Measurements from ENCODE around the gene BCR.
A peak's percentile ranks its signal among the peaks of the same experiment; 100 is the strongest.

Gene BCR

GRCh38 chr22:23152238-23153114, 27.8 kb upstream of the BCR start:
- DNase-seq, result no peak

DNA sequence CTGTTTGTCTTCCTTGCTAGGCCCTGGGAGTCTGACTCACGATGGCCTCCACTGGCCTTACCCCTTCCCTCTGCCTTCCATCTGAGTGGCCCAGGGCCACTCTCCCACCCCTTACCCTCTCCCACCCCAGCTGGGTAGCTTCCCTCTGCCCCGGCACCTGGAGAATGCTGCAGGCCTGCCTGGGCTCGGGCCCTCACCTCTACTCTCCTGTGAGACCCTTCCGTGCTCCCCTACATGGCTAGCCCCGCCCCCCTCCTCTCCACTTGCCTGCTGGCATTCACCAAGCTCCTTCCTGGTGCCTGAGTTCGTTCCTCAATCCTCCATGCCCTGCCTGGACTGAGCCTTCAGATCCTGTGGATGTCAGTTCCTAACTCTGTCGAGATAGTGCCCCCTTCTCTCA, 26.3 kb upstream of the BCR start:
- DNase-seq, result no peak

DNA sequence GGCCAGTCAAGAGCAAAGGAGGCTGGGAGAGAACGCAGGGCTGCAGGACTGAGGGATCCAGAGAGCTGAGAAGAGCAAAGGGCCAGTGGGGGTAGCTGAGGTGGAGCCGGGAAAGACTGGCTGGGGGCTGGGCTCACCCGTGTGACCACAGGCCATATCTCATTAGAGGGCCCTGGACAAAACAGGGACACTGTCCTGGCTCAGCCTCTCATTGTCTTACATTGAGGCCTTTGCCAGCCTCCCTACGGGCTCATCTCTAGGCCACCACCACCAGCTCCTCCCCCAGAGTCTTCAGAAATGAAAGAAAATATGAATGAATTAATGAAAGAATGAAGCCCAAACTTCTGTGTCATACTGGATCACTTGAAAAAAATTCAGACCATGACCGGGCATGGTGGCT, 25.8 kb upstream of the BCR start:
- peak; percentile 50 for DNase-seq

GRCh38 chr22:23155143-23155542, 25.2 kb upstream of the BCR start:
- peak; percentile 15 for DNase-seq

DNA sequence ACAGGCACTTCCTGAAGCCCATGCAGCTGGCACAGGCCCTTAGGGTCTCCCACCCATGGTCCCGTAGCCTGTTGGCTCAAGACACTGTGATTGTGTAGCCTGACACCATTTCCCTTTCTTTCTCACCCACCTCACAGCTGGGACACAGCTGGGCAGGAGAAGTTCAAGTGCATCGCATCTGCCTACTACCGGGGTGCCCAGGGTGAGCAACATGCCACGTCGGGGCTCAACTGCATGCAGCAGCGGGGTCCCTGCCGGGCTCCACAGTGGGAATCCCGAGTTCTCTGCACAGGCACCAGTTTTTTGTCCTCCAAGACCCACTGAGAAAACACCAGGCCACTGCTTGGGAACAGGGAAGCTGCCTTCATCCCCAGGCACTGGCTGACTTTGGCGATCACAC, 24.5 kb upstream of the BCR start:
- no peak for DNase-seq

GRCh38 chr22:23156286-23156685, 24.0 kb upstream of the BCR start:
- no peak for DNase-seq

DNA sequence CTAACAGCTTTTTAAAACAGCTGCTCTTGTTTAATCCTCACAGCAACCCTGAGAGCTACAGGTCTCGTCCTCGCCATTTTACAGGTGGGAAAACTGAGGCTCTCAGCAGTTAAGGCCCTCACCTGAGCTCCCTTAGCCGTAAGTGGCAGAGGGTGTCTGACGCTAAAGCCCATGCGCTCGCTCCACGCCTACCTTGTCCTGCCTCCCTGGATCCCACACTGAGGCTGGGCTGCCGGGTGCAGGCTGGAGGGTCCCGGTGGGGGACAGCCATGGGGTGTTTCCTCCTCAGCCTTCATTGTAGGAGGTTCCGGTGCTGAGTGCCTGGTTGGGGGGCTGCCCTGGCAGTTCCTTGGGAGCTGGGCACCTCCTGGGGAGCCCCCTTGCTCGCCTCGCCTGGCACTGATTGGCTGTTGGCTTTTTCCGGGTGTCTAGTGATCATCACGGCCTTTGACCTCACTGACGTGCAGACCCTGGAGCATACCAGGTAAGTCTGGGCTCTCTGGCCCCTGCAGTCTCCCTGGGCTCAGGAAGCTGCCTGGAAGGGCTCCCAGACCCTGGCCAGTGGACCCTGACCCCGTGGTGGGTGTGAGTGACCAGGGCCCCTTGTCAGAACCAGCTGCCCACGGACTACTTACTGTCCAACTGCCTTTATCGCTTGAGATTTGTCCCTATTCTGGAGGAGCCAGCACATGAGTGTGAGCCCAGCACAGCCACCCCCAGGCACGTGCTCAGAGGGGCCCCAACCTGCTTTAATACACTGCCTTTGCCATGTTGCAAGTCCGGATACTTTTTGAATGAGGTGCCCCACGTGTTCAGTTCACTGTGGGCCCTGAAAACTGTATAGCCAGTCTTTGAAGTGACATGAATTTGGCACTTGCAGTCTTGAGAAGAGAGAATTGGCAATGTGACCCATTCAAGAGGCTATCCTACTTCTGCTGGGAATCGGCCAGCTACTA, 22.5 kb upstream of the BCR start:
- no peak for DNase-seq

DNA sequence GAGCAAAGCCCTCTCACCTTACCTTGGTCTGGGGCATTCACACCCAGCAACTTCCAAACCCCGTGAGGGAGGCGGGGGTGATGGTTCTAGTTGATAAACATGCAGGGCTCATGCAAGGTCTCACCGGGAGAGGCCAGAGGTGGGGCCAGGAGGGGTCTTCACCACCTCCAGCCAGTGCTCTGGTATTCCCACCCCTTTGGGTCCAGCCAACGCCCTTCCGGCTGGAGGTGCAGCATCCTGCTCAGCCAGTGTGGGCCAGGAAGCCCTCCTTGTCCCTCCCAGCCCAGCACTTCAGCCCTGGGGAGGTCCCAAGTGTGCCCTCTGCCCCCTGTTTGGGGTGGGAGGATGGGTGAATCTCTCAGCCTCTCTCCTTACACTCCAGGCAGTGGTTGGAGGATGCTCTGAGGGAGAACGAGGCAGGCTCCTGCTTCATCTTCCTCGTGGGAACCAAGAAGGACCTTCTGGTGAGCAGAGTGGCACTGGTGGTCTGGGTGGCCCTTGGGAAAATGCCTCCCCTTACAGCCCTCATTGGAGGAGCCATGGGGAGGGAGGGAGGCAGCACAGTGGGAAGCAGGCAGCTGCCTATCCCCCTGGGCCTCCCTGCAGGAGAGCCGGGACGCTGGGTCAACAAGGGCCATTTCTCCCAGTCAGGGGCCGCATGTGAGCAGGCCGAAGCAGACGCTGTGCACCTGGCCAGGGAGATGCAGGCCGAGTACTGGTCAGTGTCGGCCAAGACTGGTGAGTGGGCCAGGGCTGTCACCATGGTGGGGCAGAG, 21.6 kb upstream of the BCR start:
- no peak for DNase-seq

DNA sequence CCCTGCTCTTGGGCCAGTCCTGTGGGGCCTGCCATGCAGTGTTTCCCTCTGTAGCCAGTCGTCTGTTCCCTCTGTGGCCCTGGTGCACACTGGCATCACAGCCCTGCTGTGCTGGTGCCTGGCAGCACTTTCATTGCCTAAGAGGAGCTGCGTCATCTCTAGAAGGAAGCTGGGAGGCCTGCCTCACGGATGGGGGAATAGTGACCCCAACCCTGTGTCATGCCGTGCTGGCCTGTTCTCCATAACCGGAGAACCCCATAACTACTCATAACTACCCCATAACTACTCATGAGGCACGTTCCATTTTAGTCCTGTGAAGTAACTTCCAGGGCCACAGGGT, 21.0 kb upstream of the BCR start:
- DNase-seq, result no peak

DNA sequence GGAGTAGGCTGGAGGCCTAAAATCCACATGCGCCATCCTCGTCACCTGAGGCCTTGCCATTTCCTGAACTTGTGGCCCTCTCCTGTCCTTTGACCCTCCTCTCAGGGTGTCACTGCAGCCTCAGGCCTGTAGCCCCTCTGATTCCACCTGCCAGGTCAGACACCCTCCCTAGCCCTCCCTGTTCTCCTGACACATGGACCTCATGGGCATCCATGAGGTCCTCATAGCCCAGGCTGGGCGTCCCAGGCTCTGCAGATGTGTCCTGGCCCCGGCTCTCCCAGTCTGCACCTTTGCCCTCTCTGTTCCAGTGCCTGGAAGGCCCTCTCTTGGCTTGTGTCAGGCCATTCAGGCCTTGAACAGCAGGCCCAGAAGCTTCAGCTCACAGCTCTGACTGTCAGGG, 19.3 kb upstream of the BCR start:
- DNase-seq, result no peak

DNA sequence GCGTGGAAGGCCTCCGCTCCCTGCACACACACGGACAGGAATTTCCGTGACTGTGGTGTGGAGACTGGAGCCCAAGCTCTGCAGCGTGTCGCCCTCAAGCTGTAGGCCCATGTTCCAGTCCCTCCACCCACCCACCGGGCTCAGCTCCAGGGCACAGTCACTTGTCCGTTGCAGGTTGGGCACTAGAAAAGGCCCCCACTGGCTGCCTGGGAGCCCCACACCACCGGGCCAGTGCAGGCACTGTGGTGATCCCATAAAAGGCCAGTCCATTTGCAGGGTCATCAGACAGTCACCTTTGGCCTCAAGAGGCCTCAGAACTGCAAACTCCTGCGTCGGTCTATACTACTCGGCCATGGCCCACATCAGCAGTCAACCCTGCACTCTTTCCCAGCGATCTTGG, 18.7 kb upstream of the BCR start:
- DNase-seq, result no peak

DNA sequence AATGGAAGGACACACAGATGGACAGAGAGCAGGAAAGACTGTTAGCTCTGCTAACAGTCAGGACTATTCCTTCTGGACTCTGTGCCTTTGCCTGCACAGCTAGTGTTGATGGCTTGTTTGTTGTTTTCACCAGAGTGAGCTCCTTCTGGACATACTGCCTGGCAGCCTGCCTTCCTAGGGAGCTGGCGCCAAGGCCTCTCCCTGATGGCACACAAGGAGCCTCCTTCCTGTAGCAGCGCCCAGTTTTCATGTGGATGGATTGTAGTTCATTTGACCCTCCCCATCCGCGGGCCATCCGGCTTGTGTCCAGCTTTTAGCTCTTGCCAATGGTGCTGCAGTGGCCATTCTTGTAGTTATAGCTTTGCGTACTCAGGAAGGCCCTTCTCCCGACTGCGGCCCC, 16.6 kb upstream of the BCR start:
- DNase-seq, result peak; percentile 23

GRCh38 chr22:23164091-23164490, 16.2 kb upstream of the BCR start:
- peak; percentile 36 for DNase-seq

DNA sequence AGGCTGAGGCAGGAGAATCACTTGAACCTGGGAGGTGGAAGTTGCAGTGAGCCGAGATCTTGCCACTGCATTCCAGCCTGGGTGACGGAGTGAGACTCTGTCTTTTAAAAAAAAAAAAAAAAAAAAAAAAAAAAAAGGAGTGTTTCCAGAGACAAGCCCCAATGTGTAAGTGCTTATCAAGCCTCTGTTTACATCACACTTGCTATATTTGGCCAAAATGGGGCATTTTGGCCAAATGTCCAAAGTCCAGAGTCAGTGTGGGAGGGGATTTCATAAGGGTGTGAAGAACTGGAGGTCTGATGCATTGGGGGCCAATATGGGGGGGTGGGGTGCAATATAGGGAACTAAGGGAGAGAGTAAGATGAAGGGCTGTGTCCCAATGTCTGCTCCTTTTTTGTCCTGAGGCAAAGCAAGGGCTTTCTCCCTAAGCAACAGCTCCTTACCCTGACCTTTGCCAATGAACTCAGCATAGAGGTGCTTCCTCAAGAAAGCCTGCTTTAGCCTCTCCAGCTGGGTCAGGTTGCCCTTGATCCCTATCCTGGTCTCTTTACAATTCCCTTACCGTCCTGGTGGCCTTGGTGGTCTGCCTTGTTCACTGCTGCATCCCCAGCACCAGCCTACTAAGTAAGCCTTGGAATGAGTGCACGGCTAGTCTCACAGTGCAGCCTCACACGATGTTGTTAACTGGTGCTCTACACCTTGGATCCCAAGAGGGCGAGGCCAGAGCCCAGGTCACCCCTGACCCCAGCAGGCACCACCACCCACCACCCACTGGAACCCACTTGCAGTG, 14.1 kb upstream of the BCR start:
- DNase-seq, result no peak

DNA sequence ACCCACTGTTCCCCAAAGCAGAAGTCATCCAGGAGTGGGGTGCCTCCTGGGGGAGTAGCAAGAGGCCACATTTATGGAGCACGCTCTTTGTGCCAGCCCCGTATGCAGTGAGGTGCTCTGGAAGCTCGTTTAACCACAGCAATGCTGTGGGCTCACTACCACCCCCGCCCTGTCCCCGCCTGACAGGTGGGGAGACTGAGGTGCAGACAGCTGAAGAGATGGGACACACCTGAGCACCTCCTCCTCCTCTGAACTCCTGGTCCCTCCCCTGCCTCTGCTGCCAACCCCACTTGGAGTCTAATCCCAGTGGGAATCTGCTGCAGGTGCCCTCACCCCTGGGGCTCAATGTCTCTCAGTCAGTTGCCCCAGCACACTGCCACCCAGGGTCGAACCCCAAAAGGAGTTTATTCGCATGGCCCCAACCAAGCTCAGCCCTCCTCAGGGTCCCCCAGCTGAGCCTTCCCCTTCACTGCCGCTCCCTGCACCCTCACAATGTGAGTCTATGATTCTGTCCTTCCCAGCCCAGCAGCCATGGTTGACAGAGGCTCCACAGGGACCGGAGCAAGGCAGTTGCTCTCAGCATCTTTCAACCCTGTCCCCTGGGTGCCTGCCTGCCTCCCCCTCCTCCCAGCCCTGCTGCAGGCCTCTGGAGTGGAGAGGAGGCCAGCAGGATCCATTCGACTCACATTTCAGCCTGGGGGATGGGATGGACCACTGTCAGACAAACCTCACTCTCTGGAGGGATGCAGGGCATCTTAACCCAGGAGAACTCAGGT, 13.3 kb upstream of the BCR start:
- DNase-seq, result no peak

- DNase-seq, result no peak
Measured at GRCh38 chr22:23168391-23169042, 11.8 kb upstream of the BCR start.

DNA sequence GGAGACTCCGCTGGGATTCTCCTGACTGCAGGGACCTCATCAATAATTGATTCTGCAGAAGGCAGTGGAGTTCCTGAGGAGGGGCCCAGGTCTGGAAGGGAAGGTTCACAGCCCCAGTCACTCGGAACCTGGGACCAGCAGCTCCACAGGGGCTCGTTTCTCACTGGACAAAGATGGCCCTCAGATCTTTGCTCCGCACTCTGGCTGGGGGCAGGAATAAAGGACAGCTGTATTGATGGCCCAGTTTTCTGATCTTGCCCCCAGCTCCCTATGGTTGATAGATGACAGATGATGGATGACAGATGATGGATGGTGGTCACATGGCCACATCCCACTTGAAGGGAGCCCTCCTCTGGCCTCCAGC, 11.3 kb upstream of the BCR start:
- DNase-seq, result no peak

GRCh38 chr22:23175817-23176644, 4.3 kb upstream of the BCR start:
- no peak for DNase-seq

GRCh38 chr22:23176645-23177027, 3.7 kb upstream of the BCR start:
- DNase-seq, result no peak

- no peak for DNase-seq
Measured at GRCh38 chr22:23177197-23177596, 3.1 kb upstream of the BCR start.

Measured in islet precursor cell (in vitro differentiated cells).